ENCODE data around the gene DBNL.

The DBNL gene

GRCh38 chr7:44078521-44078920, 34.0 kb downstream of the DBNL start:
- DNase-seq (ENCODE audit: low read depth), result no peak

GRCh38 chr7:44079331-44080021, 35.0 kb downstream of the DBNL start:
- DNase-seq (ENCODE audit: low read depth), result no peak

DNA sequence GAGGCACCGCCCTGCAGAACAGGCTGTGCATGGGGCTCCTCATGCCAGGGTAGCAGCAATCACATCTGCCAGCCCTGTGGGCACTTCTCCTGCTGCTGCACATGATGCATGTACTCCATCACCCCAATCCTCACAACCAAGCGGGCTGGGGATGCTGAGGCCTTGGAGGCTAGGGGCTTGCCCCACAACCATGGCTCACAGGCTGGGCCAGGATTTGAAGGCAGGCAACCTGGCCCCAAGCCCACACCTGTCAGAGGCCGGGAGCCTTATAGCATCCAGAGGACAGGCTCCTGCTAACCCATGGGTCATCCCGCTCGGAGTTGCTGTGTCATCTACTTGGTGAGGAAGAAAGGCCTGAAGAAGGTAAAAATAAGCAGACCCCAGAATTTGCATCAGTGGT, 35.6 kb downstream of the DBNL start:
- DNase-seq (ENCODE audit: low read depth), result no peak

- no peak for DNase-seq (ENCODE audit: low read depth)
Observed at GRCh38 chr7:44080686-44081265, 36.3 kb downstream of the DBNL start.

GRCh38 chr7:44081266-44081748, 36.8 kb downstream of the DBNL start:
- no peak for DNase-seq (ENCODE audit: low read depth)

DNA sequence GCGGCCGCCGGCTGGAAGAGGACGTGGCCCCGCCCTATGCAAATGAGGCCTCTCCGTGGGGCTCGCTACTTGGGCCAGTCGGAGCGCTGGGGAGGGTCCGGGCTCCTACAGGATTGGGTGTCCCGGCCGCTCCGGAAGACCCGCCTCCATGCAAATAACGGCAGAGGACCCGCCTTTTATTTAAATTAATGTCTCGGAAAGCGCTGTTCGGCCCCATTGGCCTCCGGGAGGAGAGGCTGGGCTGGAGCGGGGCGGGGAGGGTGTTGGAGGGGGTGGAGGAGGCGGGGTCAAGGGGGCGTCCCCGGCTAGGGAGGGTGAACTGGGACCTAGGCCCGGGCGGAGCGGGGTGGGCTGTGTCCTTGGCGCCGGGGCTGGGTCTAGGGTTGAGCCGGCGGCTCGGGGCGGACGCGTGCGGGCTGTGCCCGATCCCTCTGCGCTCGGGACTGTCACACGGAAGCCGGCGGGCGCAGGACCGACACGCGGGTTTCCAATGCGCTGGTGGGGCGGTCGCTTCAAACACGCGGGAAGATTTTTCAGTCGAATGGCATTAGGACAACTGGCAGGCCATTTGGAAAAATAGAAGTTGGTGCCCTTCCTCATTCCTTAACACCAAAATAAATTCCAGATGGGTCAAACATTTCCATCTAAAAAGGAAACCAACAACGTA, 38.2 kb downstream of the DBNL start:
- DNase-seq (ENCODE audit: low read depth), result peak; percentile 94

DNA sequence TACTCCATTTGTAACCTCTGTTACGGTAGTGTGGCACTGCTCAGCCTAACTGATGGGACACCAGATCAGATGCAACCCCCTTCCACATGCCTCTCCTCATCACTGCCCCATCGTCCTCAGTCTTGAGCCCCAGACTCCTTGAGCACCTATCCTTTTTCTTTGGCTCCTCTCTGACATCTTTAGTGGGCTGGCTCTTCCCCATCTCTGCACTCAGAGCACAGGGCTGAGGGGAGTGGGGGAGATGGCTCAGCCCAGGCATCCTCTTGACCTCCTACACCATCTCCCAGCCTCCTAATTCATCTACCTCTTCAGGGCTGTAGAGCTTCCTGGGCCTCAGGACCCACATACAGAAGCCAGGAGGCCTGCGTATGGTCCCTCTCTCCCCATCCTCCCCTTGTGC, 39.3 kb downstream of the DBNL start:
- no peak for DNase-seq (ENCODE audit: low read depth)

DNA sequence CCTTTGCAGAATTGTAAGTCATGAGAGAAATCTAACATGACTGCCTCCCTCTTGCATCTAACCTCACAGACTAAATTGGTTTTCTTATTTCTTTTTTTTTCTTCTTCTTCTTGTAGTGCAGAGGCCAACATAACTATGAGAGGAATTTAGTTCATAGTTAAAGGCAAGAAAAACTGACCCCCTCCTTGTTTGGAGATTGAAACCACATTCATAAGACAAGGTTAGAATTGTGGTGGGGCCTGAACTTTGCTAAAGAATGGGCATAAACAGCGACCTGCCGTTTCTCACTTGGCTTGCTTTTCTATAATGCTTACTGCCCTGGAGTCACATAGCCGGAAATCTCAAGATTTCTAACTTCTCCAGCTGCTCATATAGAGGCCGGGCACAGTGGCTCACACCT, 40.2 kb downstream of the DBNL start:
- DNase-seq (ENCODE audit: low read depth), result no peak

DNA sequence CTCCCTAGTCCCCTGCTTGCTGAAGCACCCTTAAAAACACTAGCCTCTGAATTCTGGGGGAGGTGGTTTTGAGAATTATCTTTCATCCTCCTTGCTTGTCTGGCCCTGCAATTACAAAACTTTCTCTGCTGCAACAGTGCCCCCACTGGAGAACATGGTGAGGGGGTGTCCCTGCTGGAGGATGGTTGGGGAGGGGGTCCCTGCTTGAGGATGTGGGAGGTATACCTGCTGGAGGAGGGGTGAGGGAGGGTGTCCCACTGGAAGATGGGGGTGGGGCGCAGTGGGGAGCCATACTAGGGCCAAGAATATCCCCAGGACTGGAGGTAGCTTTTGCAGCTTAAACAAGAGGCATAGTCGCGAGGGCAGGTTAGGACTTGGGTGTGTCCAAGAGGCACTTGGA, 41.0 kb downstream of the DBNL start:
- no peak for DNase-seq (ENCODE audit: low read depth)

GRCh38 chr7:44086627-44087026, 42.1 kb downstream of the DBNL start:
- DNase-seq (ENCODE audit: low read depth), result no peak

DNA sequence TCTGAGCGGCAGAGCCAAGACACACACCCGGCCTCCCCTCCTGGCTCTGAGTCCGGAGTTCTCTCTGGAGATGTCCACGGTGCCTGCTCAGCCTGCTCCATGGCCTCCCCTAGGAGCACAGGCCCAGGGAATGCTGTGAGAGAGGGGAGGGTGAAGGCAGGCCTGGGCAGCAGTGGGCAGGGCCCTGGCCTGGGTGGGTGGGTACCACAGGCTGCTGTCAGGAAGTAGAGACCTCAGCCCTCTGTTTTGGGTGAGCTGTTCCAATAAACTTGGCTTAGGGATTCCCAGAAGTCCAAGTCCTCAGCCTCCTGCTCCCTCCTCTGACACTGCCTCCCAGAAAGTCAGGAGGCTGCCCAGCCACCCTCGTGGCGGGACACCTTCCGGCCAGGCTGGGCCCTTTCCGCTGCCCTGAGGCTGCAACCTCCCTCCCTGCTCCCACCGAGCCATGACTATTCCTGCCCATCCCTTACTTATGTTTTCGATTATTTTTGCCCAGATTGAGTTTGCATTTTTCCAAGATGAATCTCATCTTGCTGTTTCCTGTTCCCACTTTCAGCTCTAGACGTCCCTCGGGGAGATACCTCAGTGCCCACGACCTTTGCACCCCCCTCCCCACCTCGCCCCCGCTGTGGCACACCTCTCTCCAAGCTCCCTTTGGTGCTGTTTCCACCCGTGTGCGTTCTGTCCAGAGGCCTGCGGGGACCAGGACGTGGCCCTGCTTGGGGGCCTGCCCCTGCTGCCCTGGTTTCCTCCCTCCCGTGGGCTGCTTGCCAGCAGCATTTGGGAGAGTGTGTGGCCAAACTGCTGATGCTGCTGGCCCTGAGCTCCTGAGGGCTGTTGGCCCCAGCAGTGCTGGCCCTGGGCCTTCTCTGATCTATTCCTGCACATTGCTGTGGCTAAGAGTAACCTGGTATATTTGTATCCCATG, 43.7 kb downstream of the DBNL start:
- no peak for DNase-seq (ENCODE audit: low read depth)

- no peak for DNase-seq (ENCODE audit: low read depth)
Observed at GRCh38 chr7:44093102-44093641, 48.7 kb downstream of the DBNL start.

DNA sequence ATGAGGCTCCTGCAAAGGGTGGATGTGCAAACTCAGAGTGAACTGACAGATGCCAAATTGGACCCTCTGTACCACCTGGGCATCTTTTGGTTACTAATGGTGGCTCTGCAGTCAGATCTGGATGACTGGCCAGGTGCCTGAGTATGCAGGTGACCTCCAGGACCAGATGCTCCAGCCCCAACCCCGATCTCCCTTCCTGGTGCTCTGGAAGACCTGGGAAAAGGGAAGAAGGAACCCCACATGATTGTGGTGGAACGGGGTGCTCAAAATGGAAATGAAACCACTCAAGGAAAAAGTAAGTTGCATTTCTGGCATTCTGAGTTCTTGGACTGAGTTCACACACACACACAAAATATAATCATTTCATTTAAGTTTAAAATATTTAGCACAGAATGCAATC, 49.9 kb downstream of the DBNL start:
- DNase-seq (ENCODE audit: low read depth), result no peak

DNA sequence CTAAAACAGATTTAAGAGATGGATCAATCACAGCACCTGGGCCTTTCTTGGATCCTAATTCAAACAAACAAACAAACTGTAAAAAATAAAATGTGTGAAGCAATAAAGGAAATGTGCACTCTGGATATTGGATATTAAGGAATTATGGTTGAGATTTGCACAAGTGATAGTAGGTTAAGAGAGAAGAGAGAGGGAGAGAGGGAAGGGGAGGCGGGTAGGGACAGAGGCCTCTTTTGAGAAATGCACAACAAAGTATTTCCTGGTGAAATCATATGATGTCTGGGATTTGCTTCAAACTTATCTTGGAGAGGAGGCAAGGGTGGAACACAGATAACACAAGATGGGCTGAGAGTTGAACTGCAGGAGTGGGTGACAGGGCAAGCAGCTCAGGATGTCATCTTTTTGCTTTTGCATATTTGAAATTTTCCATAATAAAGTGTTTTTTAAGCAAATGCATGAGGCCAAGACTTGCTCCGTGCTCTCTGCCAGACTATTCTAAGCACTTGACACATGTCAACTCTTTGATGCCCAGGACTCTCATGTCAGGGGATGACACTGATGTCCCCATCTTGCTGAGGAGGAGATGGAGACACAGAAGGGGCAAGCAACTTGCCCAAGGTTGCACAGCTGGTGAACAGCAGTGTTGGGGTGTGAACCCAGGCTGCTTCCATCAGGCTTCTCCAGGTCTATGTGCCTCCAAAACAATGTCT, 50.5 kb downstream of the DBNL start:
- DNase-seq (ENCODE audit: low read depth), result no peak

GRCh38 chr7:44095781-44096180, 51.3 kb downstream of the DBNL start:
- no peak for DNase-seq (ENCODE audit: low read depth)

DNA sequence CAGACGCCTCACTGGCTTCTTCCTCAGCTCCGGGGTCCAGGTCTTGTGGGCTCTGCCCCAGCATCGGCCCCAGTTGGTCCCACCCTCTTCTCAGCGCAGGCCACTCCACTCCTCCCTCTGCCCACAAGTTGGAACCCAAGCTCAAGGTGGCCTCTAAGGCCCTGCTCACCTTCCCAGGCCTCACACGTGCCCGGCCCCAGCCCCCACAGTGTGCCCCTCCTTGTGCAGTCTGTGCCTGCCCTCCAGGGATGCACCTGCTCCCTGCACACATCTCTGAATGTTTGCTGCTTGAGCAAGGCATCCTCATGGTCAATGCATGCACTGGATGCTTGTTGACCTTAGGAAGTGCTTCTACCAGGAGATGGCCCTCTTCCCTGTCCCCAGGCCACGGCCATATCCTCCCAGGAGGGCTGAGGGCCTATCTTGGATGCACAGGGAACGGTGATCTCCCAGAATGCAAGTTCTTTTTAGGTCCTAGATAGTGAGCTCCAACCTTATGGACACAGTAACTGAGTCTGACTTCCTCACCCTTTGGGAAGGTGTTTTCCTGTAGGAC, 51.9 kb downstream of the DBNL start:
- no peak for DNase-seq (ENCODE audit: low read depth)

GRCh38 chr7:44097064-44097932, 52.8 kb downstream of the DBNL start:
- no peak for DNase-seq (ENCODE audit: low read depth)

DNA sequence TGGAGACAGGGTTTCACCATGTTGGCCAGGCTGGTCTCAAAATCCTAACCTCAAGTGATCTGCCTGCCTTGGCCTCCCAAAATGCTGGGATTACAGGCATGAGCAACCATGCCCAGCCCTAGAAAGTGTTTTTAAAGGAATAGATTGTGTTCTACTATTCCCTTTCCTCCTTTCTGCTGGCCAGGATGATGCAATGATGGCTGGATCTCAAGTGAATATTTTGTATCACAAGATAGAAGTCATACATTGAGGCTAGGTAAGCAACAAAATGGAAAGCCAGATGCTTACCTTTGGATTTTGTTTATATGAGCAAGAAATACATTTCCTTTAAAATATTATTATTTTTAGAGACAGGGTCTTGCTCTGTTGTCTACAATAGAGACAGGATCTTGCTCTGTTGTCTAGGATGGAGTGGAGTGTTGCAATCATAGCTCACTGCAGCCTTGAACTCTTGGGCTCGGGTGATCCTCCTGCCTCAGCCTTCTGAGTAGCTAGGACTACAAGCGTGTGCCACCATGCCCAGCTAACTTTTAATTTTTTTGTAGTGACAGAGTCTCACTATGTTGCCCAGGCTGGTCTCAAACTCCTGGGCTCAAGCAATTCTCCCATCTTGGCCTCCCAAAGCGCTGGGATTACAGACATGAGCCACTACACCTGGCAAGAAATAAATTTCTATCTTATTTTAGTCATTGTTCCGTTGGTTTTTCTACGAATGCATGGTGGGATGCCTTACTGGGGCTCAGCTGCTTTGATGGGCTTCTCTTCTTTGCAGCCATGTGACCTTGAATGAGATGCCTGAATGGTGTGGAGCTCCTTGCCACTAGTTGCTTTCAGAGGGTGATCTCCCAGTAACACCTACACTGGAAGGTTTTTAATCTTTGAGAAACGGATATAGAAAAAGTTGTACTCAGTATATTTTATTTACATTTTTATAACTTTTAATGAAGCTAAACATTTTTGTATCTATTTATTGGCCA, 53.9 kb downstream of the DBNL start:
- no peak for DNase-seq (ENCODE audit: low read depth)

DNA sequence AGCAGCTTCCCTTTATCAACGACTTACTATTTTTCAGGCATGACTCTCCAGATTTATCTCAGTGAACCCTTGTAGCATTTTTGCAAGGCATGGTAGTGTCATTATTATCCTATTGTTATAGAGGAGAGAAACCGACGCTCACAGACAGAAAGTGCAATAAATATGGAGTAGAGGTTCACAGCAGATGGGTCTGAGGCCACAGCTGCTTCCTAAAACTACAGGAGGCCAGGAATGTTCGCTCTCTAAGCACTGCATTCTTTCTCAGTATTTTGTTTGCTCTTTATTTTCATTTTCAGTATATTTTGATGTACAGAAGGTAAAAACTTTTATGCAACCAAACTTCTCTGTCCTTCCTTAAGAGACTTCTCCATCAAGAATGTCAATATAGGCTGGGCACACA, 55.2 kb downstream of the DBNL start:
- DNase-seq (ENCODE audit: low read depth), result no peak
